Measurements from ENCODE around the gene SLC3A2.

The SLC3A2 gene

GRCh38 chr11:62880231-62880802, 379 bp upstream of the SLC3A2 start:
- DNase-seq (ENCODE audit: low read depth in 2 of 2), result peak; percentile 32 to 36

- peak; percentile 88 to 93 for DNase-seq (ENCODE audit: low read depth in 2 of 2)
Observed at GRCh38 chr11:62881579-62882430, 1.1 kb downstream of the SLC3A2 start.

DNA sequence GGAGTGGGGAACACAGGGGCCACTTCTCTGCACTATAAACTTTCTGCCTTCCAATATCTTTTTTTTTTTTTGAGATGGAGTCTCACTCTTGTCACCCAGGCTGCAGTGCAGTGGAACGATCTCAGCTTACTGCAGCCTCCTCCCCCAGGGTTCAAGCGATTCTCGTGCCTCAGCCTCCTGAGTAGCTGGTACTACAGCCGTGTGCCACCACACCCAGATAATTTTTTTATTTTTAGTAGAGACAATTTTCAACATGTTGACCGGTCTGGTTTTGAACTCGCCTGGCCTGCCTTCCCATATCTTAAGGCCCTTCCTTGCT, 1.7 kb downstream of the SLC3A2 start:
- no peak for DNase-seq (ENCODE audit: low read depth in 2 of 2)

DNA sequence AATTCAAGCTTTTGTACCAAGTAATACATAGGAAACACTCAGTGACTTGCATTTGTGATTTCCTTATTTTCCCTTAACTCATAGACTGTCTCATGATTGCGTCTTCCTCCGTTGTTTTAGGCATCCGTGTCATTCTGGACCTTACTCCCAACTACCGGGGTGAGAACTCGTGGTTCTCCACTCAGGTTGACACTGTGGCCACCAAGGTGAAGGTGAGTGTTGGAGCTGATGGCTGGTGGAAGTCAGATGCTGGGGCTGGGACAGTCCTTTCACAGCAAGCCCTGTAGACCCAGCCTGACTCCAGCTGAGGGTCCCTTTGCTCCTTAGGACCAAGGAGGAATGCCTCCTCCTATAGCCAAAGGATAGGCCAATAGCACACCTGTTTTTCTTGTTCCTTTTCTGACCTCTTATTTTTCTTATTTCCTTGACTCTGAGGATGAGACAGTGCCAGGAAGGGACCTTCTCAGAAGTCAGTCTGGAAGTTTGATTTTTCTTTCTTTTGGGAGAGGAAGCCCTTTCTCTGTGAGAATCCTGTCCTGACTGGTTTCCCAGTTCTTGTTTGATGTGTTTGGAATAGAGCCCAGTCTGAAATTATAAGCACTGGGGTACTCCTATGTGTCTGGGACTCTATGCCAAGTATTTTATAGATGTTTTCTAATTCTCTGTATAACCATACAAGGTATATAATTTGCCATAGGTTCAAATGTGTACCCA, 2.2 kb downstream of the SLC3A2 start:
- no peak for DNase-seq (ENCODE audit: low read depth in 2 of 2)

- no peak for DNase-seq (ENCODE audit: low read depth in 2 of 2)
Observed at GRCh38 chr11:62883673-62884072, 3.0 kb downstream of the SLC3A2 start.

GRCh38 chr11:62885137-62885750, 4.5 kb downstream of the SLC3A2 start:
- DNase-seq (ENCODE audit: low read depth in 2 of 2), result no peak

DNA sequence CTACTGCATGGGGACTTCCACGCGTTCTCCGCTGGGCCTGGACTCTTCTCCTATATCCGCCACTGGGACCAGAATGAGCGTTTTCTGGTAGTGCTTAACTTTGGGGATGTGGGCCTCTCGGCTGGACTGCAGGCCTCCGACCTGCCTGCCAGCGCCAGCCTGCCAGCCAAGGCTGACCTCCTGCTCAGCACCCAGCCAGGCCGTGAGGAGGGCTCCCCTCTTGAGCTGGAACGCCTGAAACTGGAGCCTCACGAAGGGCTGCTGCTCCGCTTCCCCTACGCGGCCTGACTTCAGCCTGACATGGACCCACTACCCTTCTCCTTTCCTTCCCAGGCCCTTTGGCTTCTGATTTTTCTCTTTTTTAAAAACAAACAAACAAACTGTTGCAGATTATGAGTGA, 7.7 kb downstream of the SLC3A2 start:
- DNase-seq (ENCODE audit: low read depth in 2 of 2), result no peak

DNA sequence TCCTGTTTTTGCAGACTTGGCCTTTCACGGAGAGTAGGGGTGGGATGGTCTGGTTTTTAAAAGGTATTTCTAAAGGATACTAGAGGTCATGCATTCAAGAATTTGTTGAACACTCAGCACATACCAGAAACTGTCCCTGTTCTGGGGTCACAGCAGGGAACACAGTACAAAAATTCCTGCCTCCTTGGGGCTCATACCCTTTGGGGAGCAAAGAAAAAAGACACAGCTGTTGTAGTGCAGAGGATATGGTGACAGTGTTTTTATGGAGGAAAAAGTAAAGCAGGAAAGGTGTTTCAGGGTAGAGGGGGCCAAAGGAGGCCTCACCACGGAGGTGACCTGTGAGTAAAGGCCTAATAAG, 8.4 kb downstream of the SLC3A2 start:
- no peak for DNase-seq (ENCODE audit: low read depth in 2 of 2)

GRCh38 chr11:62889484-62890437, 9.1 kb downstream of the SLC3A2 start:
- DNase-seq (ENCODE audit: low read depth in 2 of 2), result no peak

DNA sequence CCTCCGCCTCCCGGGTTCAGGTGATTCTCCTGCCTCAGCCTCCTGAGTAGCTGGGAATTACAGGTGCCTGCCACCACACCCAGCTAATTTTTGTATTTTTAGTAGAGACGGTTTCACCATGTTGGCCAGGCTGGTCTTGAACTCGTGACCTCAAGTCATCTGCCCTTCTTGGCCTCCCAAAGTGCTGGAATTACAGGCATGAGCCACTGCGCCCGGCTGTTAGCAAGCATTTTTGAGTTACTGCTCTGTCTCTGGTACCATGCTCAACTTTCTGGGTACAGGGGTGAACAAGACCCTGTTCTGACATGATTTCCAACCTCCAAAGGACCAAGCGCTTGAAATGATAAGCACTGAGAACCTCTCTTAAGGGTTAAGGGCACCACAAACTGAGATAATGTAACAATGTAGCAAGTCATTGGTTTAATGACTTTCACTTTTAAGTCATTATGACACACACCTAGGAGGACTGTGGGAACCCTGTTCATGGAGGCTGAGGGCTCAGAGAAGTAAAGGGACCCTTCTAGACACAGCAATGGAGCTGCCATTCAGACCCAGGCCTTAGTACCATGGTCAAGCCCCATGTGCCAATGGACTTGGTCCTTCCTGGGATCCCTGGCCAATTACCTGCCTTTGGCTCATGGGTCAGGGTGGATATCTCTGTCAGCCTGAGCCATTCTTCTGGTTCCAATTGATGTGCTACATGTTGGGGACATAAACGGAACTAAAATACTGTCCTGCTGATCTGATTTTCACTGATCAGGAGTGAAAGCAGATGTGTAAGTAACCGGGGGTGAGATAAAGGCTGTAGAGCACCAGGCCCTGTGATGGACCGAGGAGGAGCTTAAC, 11.6 kb downstream of the SLC3A2 start:
- DNase-seq (ENCODE audit: low read depth in 2 of 2), result no peak

- DNase-seq (ENCODE audit: low read depth in 2 of 2), result no peak
Observed at GRCh38 chr11:62895501-62895900, 14.8 kb downstream of the SLC3A2 start.

DNA sequence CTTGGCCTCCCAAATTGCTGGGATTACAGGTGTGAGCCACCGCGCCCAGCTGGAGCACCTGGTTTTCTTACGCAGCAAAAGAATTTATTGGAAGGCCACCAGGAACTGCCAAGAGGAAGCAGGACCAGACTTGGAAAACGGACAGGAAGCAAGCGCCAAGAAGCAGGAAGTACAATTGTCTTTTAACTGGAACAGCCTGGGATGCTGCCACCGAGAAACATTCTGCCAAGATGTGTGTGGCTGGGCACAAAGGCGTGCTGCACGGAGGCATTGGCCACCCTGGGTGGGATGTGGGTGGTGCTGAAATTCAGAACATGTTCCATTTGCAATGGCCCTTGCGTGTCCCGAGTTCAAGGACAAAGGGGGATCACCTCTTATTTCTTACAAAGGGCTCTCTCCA, 15.4 kb downstream of the SLC3A2 start:
- no peak for DNase-seq (ENCODE audit: low read depth in 2 of 2)

DNA sequence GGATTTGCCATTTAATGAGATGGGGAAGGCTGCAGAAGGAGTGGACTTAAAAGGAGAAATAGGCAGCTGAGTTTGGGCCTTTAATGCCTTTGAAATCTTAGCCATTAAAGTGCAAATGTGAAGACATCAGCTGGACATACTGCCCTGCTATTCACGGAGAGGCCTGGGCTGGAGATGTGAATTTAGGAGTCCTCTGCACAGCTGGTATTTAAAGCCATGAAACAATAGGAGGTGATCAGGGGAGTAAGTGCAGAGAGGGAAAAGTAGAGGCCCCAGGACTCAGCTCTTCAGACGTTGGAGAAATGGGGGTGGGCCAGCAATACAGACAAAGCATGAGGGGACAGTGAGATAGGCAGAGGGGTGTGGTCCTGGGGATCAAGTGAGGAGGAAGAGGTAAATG, 16.6 kb downstream of the SLC3A2 start:
- no peak for DNase-seq (ENCODE audit: low read depth in 2 of 2)

DNA sequence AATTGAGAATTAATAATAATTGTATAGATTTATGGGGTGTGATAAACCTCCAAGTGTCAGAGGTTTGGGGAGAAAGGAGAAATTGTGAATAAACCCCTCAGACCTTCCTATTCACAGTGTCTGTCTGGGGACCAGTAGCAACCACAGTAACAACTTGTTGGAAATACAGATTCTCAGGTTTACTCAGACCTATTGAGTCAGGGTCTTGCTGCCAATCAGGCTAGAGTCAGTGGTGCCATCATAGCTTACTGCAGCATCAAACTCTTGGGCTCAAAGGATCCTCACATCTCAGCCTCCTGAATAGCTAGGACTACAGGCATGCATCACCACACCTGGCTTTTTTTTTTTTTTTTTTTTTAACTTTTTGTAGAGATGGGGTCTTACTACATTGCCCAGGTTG, 17.3 kb downstream of the SLC3A2 start:
- DNase-seq (ENCODE audit: low read depth in 2 of 2), result no peak

- no peak for DNase-seq (ENCODE audit: low read depth in 2 of 2)
Observed at GRCh38 chr11:62902932-62903331, 22.2 kb downstream of the SLC3A2 start.

GRCh38 chr11:62905296-62905695, 24.6 kb downstream of the SLC3A2 start:
- DNase-seq (ENCODE audit: low read depth in 2 of 2), result no peak

DNA sequence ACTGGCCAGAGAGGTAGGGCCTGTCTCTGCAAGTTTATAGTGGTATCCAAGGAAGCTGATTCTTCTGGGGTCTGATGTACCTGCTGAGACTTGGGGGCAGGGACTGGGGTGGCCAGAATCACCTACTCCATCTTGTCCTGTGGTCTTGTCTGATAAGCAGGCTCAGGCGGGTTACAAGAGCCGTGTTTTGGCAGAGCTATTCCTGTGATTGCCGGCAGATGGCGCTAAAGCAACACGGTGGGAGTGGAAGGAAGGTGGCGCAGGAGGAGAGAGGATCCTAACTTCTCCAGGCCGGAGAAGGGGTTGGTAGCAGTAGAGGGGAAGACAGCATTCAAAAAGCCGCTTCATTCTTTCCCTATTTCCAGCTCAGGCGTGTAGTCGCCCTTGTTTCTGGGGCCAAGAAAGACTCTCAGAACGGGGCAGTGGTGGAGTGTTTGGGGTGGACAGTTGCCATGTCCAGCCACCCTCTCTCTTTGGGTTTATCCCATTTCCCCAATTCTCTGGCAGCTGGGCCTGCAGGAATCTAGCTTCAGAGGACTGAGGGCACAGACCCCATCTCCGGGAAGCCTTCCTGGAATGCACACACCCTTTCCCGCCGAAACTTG, 25.3 kb downstream of the SLC3A2 start:
- DNase-seq (ENCODE audit: low read depth in 2 of 2), result peak; percentile 56 to 71

DNA sequence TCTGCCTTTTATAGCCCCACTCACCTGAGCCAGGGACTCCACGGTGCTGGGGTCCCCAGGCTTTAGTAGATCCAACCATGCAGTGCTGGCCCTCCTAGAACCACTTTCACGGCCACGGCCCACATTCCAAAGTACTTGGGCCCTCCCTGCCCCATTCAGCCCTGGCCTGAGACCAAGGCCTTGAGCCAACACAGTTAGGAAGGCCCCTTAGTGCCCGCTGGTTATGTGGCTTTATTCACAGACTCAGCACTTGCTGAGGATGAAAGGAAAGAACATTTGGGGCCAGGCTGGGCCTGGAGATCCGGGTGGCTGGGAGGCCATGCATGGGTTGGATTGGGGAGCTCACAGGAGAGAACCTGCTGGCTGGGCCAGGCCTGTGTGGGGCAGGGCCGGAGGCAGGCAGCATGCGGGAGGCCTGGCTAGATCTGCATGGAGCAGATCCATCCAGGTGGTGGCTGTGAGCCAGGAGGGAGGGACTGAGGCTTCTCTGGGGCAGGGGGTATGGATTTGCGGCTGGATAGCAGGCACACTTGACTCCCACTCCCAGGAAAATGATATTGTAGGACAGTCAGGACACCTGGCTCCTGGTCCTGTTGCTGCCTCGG, 27.9 kb downstream of the SLC3A2 start:
- no peak for DNase-seq (ENCODE audit: low read depth in 2 of 2)

GRCh38 chr11:62909107-62909894, 28.6 kb downstream of the SLC3A2 start:
- DNase-seq (ENCODE audit: low read depth in 2 of 2), result no peak
